DMS53 treated with DMSO at 0.1 percent for 48 hours (cell line): ENCODE data around the gene SPIRE2.
"Not testable (repeated sequence)": the region's sequence is repeated elsewhere in the genome, so short reads cannot be mapped to it uniquely, and the experiment has no call there.

Source experiments
- DNase-seq: peaks from one replicate; lab custom pipeline; 2025; ENCODE audit not compliant: unreplicated experiment; lab: John Stamatoyannopoulos, UW

Gene SPIRE2

GRCh38 chr16:89863741-89864526, 35.7 kb downstream of the SPIRE2 start:
- DNase-seq, result no peak

GRCh38 chr16:89864527-89864820, 36.2 kb downstream of the SPIRE2 start:
- DNase-seq, result no peak

GRCh38 chr16:89867918-89868317, 39.6 kb downstream of the SPIRE2 start:
- no peak for DNase-seq

- no peak for DNase-seq
Measured at GRCh38 chr16:89869911-89870310, 41.6 kb downstream of the SPIRE2 start.

GRCh38 chr16:89870440-89870839, 42.2 kb downstream of the SPIRE2 start:
- DNase-seq, result no peak

GRCh38 chr16:89871895-89872294, 43.6 kb downstream of the SPIRE2 start:
- no peak for DNase-seq

- DNase-seq, result peak; percentile 29
Measured at GRCh38 chr16:89873109-89873971, 45.1 kb downstream of the SPIRE2 start, which contains the start of gene TCF25. TCF25 (plus strand) TSS chr16:89873592; CDS start chr16:89873668, 76 bp downstream.

- DNase-seq, result peak; percentile 35
Measured at GRCh38 chr16:89873972-89874689, 45.9 kb downstream of the SPIRE2 start.

GRCh38 chr16:89879123-89879522, 50.8 kb downstream of the SPIRE2 start:
- DNase-seq, result not testable (repeated sequence)

- no peak for DNase-seq
Measured at GRCh38 chr16:89880477-89881367, 52.4 kb downstream of the SPIRE2 start.

GRCh38 chr16:89881368-89881730, 53.1 kb downstream of the SPIRE2 start:
- DNase-seq, result no peak

- no peak for DNase-seq
Measured at GRCh38 chr16:89883346-89884040, 55.2 kb downstream of the SPIRE2 start.

- no peak for DNase-seq
Measured at GRCh38 chr16:89884041-89884421, 55.8 kb downstream of the SPIRE2 start.

- DNase-seq, result no peak
Measured at GRCh38 chr16:89887243-89887642, 59.0 kb downstream of the SPIRE2 start.

- DNase-seq, result no peak
Measured at GRCh38 chr16:89890200-89890599, 61.9 kb downstream of the SPIRE2 start.

GRCh38 chr16:89890886-89891657, 62.8 kb downstream of the SPIRE2 start:
- no peak for DNase-seq

- no peak for DNase-seq
Measured at GRCh38 chr16:89892055-89892630, 63.9 kb downstream of the SPIRE2 start.

- no peak for DNase-seq
Measured at GRCh38 chr16:89892635-89893034, 64.4 kb downstream of the SPIRE2 start.
